Measurements from ENCODE around the gene INAVA. TPM values are rescaled to one million over a fixed set of nuclear protein-coding genes. Genes with fewer than 3 reads are reported as not detected.

INAVA gene, protein sequence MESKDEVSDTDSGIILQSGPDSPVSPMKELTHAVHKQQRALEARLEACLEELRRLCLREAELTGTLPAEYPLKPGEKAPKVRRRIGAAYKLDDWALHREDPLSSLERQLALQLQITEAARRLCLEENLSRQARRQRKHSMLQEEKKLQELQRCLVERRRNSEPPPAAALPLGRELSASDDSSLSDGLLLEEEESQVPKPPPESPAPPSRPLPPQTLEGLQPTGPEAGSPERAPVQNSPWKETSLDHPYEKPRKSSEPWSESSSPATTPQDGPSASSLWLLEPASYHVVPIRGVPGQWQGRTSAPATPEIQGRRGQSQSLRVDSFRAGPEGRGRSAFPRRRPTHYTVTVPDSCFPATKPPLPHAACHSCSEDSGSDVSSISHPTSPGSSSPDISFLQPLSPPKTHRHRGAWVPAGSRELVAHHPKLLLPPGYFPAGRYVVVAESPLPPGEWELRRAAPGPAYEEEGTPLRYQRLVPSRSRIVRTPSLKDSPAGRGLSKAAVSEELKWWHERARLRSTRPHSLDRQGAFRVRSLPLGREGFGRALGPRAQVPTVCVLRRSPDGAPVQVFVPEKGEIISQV
- total RNA-seq (2.7 TPM), polyA plus RNA-seq (6.4 TPM)
- long read RNA-seq, donor 1, result 0 reads
- long read RNA-seq, donor 2, result 0 reads
- long read RNA-seq, donor 3, result 0 reads
- long read RNA-seq, donor 4, result 0 reads
- long read RNA-seq, donor 5, partial matches to known transcripts, result 0 of 1 reads
- long read RNA-seq, donor 5, other reads (novel, unspliced or antisense), result 0 of 1 reads
- long read RNA-seq, donor 6, result 0 reads
- long read RNA-seq, donor 7, result 0 reads
- long read RNA-seq, donor 8, result 0 reads
- long read RNA-seq, donor 9, result 0 reads
- long read RNA-seq, donor 10, result 0 reads

DNA sequence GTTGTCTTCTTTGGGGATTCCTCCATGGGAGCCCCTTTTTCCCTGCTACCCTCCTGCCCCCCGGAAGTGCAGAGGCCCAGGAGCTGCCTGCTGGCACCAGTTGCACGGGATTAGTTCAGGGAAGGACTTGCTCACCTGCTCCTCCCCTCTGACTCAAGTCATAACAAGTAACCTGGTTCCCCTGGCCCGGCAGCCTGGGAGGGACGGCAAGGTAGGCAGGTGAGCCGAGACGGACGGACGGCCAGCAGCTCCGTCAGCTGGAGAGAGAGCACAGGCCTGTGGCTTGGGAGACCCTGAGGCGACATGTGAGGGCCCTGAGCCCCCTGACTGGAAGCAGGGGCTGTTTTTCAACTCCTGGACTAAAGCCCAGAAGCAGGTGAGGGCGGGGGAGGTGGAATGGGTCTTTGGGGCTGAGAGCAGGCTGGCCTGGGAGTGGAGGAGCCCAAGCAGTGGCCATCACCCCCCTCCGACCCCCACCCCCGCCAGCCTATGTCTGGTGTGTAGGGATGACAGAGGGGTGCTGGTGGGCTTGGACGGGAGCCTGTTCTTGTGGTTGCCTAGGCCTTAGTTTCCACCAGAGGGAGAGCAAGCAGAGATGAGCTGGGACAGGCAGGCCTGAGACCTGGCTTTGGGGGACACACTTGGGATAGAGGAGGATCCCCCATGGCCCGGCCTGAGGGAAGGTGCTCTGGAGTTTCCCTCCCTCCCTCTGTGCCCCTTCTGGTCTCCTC lies at the start of gene INAVA:
Gene INAVA, plus strand, starts transcription at position 189 of the 731 bp plus-strand sequence. CDS start 3,501 bp downstream, outside the sequence.
- DNase-seq (ENCODE audit: low read depth in 6 of 9, low spot score in 9 of 9), result no peak
- 94% methylated on average over 15 of the region's 15 CpGs for WGBS
- Histone ChIP-seq H3K9me3 (ENCODE audit: control insufficient read depth in 2 of 2, insufficient read depth in 1 of 2, low read length in 1 of 2) (peaks cover 0 to 15% of the 10 kb centered on the region in 2 donors), H3K27ac (ENCODE audit: low read depth in 1 of 2, low read length in 1 of 2) (peak within 1 kb of the TSS in 1 of 2 donors; percentile 8), H3K36me3 (ENCODE audit: control insufficient read depth in 2 of 2, insufficient read depth in 2 of 2, low read length in 1 of 2) (no peaks in the 10 kb centered on the region), H3K27me3 (ENCODE audit: control insufficient read depth in 2 of 2, insufficient read depth in 1 of 2, low read length in 1 of 2) (peaks cover 29 to 60% of the 10 kb centered on the region in 2 donors), H3K4me3 (ENCODE audit: low read length in 2 of 2) (no peak within 1 kb of the TSS), H3K4me1 (ENCODE audit: control insufficient read depth in 2 of 2, insufficient read depth in 2 of 2, low read length in 2 of 2) (peaks cover 0 to 20% of the 10 kb centered on the region in 2 donors)

DNA sequence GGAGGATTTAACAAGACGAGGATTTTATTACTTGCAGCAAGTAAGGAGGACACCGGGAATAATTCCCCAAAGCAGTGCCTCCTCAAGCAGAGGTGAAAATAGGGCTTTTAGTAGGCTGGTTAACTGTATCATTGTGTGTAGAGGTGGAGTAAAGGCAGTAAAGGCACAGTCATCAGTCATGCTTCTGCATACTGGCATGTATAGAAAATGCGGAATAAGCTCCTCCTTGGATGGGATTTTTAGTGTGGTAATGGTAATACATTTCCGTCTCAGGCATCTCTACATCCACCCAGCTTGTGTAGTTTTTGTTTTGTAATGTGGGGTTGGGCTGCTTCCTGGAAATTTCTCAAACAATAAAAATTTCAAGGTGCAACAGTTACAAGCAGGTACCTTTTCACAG lies 49.3 kb upstream of the INAVA start:
- no peaks in the 10 kb centered on the region for H3K36me3 ChIP-seq (ENCODE audit: control insufficient read depth in 2 of 2, insufficient read depth in 2 of 2, low read length in 1 of 2)
- H3K27me3 ChIP-seq (ENCODE audit: control insufficient read depth in 2 of 2, insufficient read depth in 1 of 2, low read length in 1 of 2), result no peaks in the 10 kb centered on the region
- H3K9me3 ChIP-seq (ENCODE audit: control insufficient read depth in 2 of 2, insufficient read depth in 1 of 2, low read length in 1 of 2), result no peaks in the 10 kb centered on the region
- H3K27ac ChIP-seq (ENCODE audit: low read depth in 1 of 2, low read length in 1 of 2), result no peak overlapping the region
- no peak for DNase-seq (ENCODE audit: low read depth in 6 of 9, low spot score in 9 of 9)
- H3K4me1 ChIP-seq (ENCODE audit: control insufficient read depth in 2 of 2, insufficient read depth in 2 of 2, low read length in 2 of 2), result no peaks in the 10 kb centered on the region
- H3K4me3 ChIP-seq (ENCODE audit: low read length in 2 of 2), result no peak overlapping the region
- WGBS, result 98% methylated on average over 4 of the region's 4 CpGs

- Histone ChIP-seq H3K36me3 (ENCODE audit: control insufficient read depth in 2 of 2, insufficient read depth in 2 of 2, low read length in 1 of 2) (no peaks in the 10 kb centered on the region), H3K4me1 (ENCODE audit: control insufficient read depth in 2 of 2, insufficient read depth in 2 of 2, low read length in 2 of 2) (no peaks in the 10 kb centered on the region), H3K27me3 (ENCODE audit: control insufficient read depth in 2 of 2, insufficient read depth in 1 of 2, low read length in 1 of 2) (no peaks in the 10 kb centered on the region), H3K27ac (ENCODE audit: low read depth in 1 of 2, low read length in 1 of 2) (no peak overlapping the region), H3K4me3 (ENCODE audit: low read length in 2 of 2) (no peak overlapping the region), H3K9me3 (ENCODE audit: control insufficient read depth in 2 of 2, insufficient read depth in 1 of 2, low read length in 1 of 2) (no peaks in the 10 kb centered on the region)
- 93% methylated on average over 1 of the region's 1 CpG for WGBS
- DNase-seq (ENCODE audit: low read depth in 6 of 9, low spot score in 9 of 9), result no peak
Measured at GRCh38 chr1:200846398-200846797, 48.3 kb upstream of the INAVA start.

- no peak for DNase-seq (ENCODE audit: low read depth in 6 of 9, low spot score in 9 of 9)
- H3K4me1 ChIP-seq (ENCODE audit: control insufficient read depth in 2 of 2, insufficient read depth in 2 of 2, low read length in 2 of 2), result no peaks in the 10 kb centered on the region
- no peak overlapping the region for H3K4me3 ChIP-seq (ENCODE audit: low read length in 2 of 2)
- 96% methylated on average over 6 of the region's 6 CpGs for WGBS
- H3K27me3 ChIP-seq (ENCODE audit: control insufficient read depth in 2 of 2, insufficient read depth in 1 of 2, low read length in 1 of 2), result no peaks in the 10 kb centered on the region
- no peaks in the 10 kb centered on the region for H3K9me3 ChIP-seq (ENCODE audit: control insufficient read depth in 2 of 2, insufficient read depth in 1 of 2, low read length in 1 of 2)
- H3K36me3 ChIP-seq (ENCODE audit: control insufficient read depth in 2 of 2, insufficient read depth in 2 of 2, low read length in 1 of 2), result no peaks in the 10 kb centered on the region
- H3K27ac ChIP-seq (ENCODE audit: low read depth in 1 of 2, low read length in 1 of 2), result no peak overlapping the region
Measured at GRCh38 chr1:200849430-200849829, 45.3 kb upstream of the INAVA start.

GRCh38 chr1:200850554-200850953 lies 44.1 kb upstream of the INAVA start:
- H3K4me1 ChIP-seq (ENCODE audit: control insufficient read depth in 2 of 2, insufficient read depth in 2 of 2, low read length in 2 of 2), result no peaks in the 10 kb centered on the region
- no peaks in the 10 kb centered on the region for H3K9me3 ChIP-seq (ENCODE audit: control insufficient read depth in 2 of 2, insufficient read depth in 1 of 2, low read length in 1 of 2)
- no peak overlapping the region for H3K27ac ChIP-seq (ENCODE audit: low read depth in 1 of 2, low read length in 1 of 2)
- no peaks in the 10 kb centered on the region for H3K27me3 ChIP-seq (ENCODE audit: control insufficient read depth in 2 of 2, insufficient read depth in 1 of 2, low read length in 1 of 2)
- no peak for DNase-seq (ENCODE audit: low read depth in 6 of 9, low spot score in 9 of 9)
- H3K4me3 ChIP-seq (ENCODE audit: low read length in 2 of 2), result no peak overlapping the region
- no peaks in the 10 kb centered on the region for H3K36me3 ChIP-seq (ENCODE audit: control insufficient read depth in 2 of 2, insufficient read depth in 2 of 2, low read length in 1 of 2)

DNA sequence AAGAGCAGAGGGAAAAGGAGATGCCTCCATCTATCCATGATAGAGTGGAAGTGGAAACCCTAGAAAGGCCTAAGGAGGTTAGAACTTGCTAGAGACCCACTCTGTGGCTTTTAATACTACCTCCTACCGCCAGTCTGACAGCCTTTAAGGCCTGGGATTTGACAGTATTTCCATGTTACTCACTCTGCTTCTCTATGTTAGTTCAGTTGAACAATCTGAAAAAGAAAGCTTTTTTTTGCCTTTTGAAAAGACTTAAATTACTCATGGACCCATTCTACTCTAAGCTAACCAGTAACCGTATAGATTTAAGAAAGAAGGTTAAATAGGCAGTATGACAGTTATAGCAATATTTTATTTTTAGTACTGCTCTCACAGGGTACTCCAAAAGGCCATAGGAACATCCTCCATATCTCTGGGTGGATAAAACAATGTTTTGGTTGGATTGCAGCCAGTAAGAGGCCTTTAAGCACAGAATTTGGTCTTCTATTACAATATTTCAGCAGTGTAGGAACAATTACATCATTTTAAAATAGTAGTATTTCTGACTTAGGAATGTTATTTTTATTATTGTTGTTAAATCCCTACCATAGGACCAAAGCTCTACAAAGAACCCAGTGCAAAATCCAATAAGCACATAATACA lies 37.9 kb upstream of the INAVA start:
- Histone ChIP-seq H3K9me3 (ENCODE audit: control insufficient read depth in 2 of 2, insufficient read depth in 1 of 2, low read length in 1 of 2) (no peaks in the 10 kb centered on the region), H3K36me3 (ENCODE audit: control insufficient read depth in 2 of 2, insufficient read depth in 2 of 2, low read length in 1 of 2) (peaks cover 0 to 4% of the 10 kb centered on the region in 2 donors), H3K27ac (ENCODE audit: low read depth in 1 of 2, low read length in 1 of 2) (no peak overlapping the region), H3K4me3 (ENCODE audit: low read length in 2 of 2) (no peak overlapping the region), H3K4me1 (ENCODE audit: control insufficient read depth in 2 of 2, insufficient read depth in 2 of 2, low read length in 2 of 2) (no peaks in the 10 kb centered on the region), H3K27me3 (ENCODE audit: control insufficient read depth in 2 of 2, insufficient read depth in 1 of 2, low read length in 1 of 2) (no peaks in the 10 kb centered on the region)
- no peak for DNase-seq (ENCODE audit: low read depth in 6 of 9, low spot score in 9 of 9)
- WGBS, result 96% methylated on average over 2 of the region's 2 CpGs

GRCh38 chr1:200857804-200858203 lies 36.9 kb upstream of the INAVA start:
- 94% methylated on average over 1 of the region's 1 CpG for WGBS
- Histone ChIP-seq H3K36me3 (ENCODE audit: control insufficient read depth in 2 of 2, insufficient read depth in 2 of 2, low read length in 1 of 2) (peaks cover 0 to 4% of the 10 kb centered on the region in 2 donors), H3K4me1 (ENCODE audit: control insufficient read depth in 2 of 2, insufficient read depth in 2 of 2, low read length in 2 of 2) (no peaks in the 10 kb centered on the region), H3K27me3 (ENCODE audit: control insufficient read depth in 2 of 2, insufficient read depth in 1 of 2, low read length in 1 of 2) (no peaks in the 10 kb centered on the region), H3K4me3 (ENCODE audit: low read length in 2 of 2) (no peak overlapping the region), H3K9me3 (ENCODE audit: control insufficient read depth in 2 of 2, insufficient read depth in 1 of 2, low read length in 1 of 2) (no peaks in the 10 kb centered on the region), H3K27ac (ENCODE audit: low read depth in 1 of 2, low read length in 1 of 2) (no peak overlapping the region)
- DNase-seq (ENCODE audit: low read depth in 6 of 9, low spot score in 9 of 9), result no peak

DNA sequence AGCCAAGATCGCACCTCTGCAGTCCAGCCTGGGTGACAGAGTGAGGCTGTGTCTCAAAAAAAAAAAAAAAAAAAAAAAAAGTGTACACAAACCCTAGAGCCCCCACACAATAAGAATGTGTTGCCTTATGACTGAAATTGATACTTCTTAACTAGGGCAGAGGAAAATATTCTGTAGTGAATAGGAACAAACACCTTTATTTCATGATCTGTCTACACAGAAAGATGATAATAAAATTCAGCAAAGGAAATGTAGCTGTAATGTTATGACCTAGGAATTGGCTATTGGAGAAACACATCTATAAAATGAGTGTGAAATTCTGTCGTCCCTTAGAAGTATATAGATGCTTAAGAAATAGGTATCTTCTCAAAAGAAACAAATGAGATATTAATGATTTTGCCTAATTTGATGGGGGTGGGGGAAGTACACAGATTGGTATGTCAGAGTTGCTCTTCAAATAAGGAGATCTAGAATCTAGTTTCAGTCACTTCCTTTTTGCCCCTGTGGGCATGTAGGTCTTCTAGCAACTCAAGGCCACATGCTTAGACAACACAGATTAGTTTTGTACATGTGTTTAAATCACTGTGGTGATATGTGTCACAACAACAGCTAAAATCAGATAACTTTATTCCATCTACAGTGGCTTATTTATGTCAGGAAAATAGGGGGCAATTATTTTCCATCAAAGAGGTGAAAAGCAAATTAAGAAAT lies 32.6 kb upstream of the INAVA start:
- Histone ChIP-seq H3K27ac (ENCODE audit: low read depth in 1 of 2, low read length in 1 of 2) (no peak overlapping the region), H3K4me1 (ENCODE audit: control insufficient read depth in 2 of 2, insufficient read depth in 2 of 2, low read length in 2 of 2) (no peaks in the 10 kb centered on the region), H3K9me3 (ENCODE audit: control insufficient read depth in 2 of 2, insufficient read depth in 1 of 2, low read length in 1 of 2) (no peaks in the 10 kb centered on the region), H3K27me3 (ENCODE audit: control insufficient read depth in 2 of 2, insufficient read depth in 1 of 2, low read length in 1 of 2) (no peaks in the 10 kb centered on the region), H3K36me3 (ENCODE audit: control insufficient read depth in 2 of 2, insufficient read depth in 2 of 2, low read length in 1 of 2) (no peaks in the 10 kb centered on the region), H3K4me3 (ENCODE audit: low read length in 2 of 2) (no peak overlapping the region)
- no peak for DNase-seq (ENCODE audit: low read depth in 6 of 9, low spot score in 9 of 9)
- 97% methylated on average over 2 of the region's 2 CpGs for WGBS

Measured in thymus (tissue), 14 donors.